ENCODE data around the gene MTCH2.

- no peak for TF ChIP-seq CTCF (IDR thresholded peaks at IDR 0.05)
- no peak for TF ChIP-seq EZH2 (IDR thresholded peaks at IDR 0.05)
These were observed 49.6 kb upstream of the MTCH2 start for GRCh38 chr11:47691979-47692378.

Data from neural progenitor cell (in vitro differentiated cells).